ENCODE results near the gene CRLF1. TPM values are rescaled to one million over a fixed set of nuclear protein-coding genes. Genes with fewer than 3 reads are reported as not detected.

The CRLF1 gene
- total RNA-seq, 2 experiments from 2014 or later, result not detected

DNA sequence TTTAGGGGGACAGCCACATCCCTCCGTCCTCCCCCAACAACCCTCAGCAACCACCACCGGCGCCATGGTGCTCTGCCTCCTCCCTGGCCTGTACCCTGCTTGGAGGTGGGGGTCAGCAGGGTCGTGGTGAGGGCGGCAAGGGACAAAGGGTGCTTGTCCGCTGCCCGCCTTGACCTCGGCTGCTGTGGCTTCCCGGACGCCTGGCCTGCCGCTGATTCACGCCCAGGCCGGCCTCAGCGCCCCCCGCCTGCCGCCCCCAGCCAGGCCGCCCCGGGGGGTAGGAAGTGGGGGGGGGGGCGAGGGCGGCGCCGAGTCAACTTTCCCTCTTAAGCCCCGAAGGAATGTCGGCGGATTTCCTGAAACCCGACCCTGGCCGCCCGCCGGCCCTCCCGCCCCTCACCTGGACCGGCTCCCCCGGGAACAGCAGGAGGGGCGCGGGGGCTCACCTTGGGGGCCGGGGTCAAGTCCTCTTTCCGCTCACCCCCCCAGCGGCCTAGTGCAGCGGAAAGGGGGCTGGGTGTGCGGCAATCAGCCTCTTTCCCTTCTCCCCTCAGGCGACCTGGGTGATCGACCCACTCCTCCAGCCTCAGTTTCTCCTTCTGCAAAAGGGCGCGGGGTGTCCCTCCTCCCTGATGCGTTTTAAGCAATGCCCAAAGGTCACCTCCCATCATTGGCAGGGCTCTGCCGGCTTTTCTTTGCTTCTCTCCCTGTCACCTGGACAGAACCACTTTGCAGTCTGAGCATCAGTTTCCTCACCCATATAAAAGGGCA lies 4.1 kb upstream of the CRLF1 start:
- Mint-ChIP-seq H3K27me3 (peaks cover 72% of the 10 kb centered on the region), H3K27ac (no peak overlapping the region), H3K4me1 (peaks cover 14% of the 10 kb centered on the region), H3K36me3 (ENCODE audit: low read depth) (no peaks in the 10 kb centered on the region), H3K4me3 (no peak overlapping the region), H3K9me3 (no peaks in the 10 kb centered on the region)
- no peak for DNase-seq
- ChIA-PET CTCF (no interaction called here), POLR2A (no interaction called here)

DNA sequence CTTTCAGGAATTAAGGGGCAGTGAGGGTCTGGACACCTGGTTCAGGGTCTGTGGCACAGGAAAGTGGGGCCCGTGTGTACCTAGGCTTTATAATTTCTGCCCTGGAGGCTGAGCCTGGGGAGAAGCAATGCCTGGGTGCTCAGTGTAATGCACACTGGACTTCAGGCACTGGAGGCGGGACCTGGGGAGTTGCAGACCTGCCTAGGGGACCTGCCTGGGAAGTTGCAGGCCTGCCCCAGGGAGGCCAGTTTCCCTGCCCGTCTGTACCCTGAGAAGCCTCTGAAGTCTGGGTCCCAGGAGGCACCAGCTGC lies 3.6 kb upstream of the CRLF1 start:
- no peak for DNase-seq
- H3K4me1 Mint-ChIP-seq, result peaks cover 17% of the 10 kb centered on the region
- CTCF ChIA-PET, result no interaction called here
- POLR2A ChIA-PET, result no interaction called here
- H3K27ac Mint-ChIP-seq, result no peak overlapping the region
- no peak overlapping the region for H3K4me3 Mint-ChIP-seq
- H3K9me3 Mint-ChIP-seq, result no peaks in the 10 kb centered on the region
- no peaks in the 10 kb centered on the region for H3K36me3 Mint-ChIP-seq (ENCODE audit: low read depth)
- peaks cover 75% of the 10 kb centered on the region for H3K27me3 Mint-ChIP-seq

DNA sequence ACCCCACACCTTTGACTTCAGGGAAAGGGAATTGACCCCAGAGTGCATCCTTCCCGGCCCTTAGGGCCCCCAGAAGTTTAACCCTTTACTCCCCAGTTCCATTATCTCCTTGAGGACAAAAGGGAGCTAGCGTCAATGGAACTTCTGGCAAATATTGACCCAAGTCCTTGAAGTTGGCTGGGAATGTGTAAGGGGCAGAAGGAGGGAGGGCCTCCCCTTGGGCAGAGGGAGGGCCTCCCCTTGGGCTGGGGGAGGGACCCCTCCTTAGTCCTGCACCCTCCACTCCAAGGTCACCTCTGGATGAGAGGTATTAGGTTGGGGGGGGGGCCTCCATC lies 3.1 kb upstream of the CRLF1 start:
- Mint-ChIP-seq H3K4me3 (no peak overlapping the region), H3K4me1 (peaks cover 18% of the 10 kb centered on the region), H3K36me3 (ENCODE audit: low read depth) (no peaks in the 10 kb centered on the region), H3K9me3 (no peaks in the 10 kb centered on the region), H3K27me3 (peaks cover 75% of the 10 kb centered on the region), H3K27ac (no peak overlapping the region)
- CTCF ChIA-PET, result no interaction called here
- POLR2A ChIA-PET, result no interaction called here
- DNase-seq, result no peak

DNA sequence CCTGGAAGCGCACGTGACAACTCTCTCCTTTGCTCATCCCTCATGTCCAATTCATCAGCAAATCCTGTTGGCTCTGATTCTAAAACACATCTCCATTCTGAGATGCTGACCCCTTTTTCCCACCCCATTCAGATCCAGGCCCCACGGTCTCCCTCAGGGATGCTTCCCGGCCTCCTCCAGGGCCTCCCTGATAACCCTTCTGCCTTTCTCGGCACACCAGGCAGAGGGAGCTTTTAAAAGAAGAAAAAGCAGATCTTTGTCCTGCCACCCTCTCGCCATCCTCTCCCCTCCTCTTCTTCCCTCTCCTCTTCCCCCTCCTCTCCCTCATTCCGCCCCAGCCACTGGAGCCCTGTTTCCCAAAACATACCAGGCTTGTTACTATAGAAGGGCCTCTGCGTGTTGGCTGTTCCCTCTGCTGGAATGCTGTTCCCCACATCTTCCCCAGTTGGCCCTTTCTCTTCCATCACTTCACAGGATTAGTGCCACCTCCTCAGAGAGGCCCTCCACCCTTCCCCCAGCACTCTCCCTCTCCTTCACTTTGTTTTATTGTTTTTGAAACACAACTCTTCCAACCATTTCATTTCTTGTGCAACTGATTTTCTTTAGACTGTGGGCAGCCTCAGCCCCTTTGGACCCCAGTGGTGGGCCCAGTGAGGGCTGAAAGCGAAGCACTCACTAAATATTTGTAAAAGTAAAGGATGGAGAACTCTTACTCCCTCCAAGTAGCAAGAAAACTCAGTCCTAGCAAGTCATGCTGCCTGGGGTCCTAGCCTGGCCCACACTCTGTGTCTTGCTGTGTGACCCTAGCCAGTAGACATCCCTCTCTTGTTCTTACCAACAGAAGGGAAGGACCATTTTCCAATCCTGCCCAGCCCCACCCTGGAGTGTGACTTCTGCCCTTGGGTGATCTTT lies 2.5 kb upstream of the CRLF1 start:
- H3K27me3 Mint-ChIP-seq, result peaks cover 74% of the 10 kb centered on the region
- no peak overlapping the region for H3K27ac Mint-ChIP-seq
- CTCF ChIA-PET, result no interaction called here
- no peaks in the 10 kb centered on the region for H3K9me3 Mint-ChIP-seq
- no peak overlapping the region for H3K4me3 Mint-ChIP-seq
- H3K4me1 Mint-ChIP-seq, result peaks cover 15% of the 10 kb centered on the region
- no peak for DNase-seq
- POLR2A ChIA-PET, result no interaction called here
- no peaks in the 10 kb centered on the region for H3K36me3 Mint-ChIP-seq (ENCODE audit: low read depth)

DNA sequence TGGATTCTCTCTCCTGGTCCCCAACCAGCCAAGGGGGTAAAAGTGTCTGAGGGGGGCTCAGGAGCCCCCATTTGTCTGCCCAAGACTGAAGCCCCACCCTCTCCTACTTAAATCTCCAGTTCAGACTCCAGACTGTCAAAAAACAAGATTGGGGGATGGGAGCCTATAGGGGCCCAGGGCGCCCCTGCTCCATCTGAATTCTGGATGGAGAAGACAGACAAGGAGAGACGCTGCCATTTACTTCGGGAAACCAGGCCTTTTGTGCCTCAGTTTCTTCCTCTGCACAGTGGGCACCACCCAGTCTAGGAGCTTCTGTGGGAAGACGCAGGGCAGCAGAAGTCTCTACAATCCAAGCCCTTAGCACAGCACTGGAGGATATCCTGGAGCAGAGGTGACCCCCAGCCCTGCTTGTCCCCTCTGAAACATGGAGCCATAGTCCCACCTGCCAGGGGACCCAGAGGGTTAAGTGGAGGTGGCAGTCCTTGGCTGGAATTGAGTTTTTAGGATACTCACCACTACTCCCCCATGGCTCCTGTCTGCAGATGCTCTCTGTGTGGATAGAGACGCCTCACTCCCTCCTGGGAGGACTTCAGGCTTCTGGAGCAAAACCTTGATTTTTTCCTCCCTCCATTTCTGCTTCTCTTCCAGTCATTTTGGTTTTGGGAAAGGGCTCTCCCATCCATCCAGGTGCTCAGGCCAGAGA lies 1.7 kb upstream of the CRLF1 start:
- no peaks in the 10 kb centered on the region for H3K36me3 Mint-ChIP-seq (ENCODE audit: low read depth)
- H3K27ac Mint-ChIP-seq, result no peak overlapping the region
- DNase-seq, result no peak
- CTCF ChIA-PET, result no interaction called here
- POLR2A ChIA-PET, result no interaction called here
- H3K27me3 Mint-ChIP-seq, result peaks cover 69% of the 10 kb centered on the region
- H3K9me3 Mint-ChIP-seq, result no peaks in the 10 kb centered on the region
- peaks cover 13% of the 10 kb centered on the region for H3K4me1 Mint-ChIP-seq
- H3K4me3 Mint-ChIP-seq, result no peak overlapping the region

DNA sequence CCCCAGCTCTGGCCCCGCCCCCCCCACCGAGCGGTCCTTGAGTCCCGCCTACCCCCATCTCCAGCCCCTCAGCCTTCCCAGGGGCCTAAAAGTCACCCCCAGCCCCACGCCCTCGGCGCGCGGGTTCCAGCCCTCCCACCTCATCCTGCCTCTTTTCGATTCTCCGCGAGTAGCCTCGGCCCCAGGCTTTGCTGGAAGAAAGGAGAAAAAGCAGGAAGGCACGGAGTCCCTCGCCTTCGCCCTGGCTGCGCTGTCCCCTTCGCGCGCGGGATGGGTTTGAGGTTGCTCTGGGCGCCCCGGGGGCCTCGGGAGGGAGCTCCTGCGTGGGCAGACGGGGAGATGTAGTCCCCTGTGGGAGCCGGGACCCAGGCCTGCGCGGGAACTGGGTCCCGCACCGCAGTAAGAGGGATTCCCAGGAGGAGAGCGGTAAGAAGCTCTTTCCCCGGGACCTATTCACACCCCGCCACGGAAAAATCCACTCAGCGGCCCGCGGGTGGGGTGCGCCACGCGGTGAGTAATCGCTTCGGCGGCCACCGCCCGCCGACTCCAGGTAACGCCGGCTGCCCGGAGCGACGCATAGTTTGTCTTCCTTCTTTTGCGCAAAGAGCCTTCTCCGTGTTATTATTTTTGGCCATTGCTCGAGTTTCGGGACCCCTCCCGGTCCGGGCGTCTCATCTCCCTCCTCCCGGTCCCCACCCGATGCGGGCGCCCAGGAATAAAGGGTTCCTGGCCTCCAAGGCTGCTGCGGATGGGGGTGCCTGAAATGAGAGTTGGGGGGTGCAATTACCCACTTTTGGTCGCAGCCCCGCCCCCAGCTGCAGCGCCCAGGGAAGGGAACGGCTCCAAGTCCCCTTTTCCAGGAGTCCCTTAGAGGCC lies 865 bp upstream of the CRLF1 start:
- H3K4me3 Mint-ChIP-seq, result no peak overlapping the region
- POLR2A ChIA-PET, result no interaction called here
- CTCF ChIA-PET, result no interaction called here

DNA sequence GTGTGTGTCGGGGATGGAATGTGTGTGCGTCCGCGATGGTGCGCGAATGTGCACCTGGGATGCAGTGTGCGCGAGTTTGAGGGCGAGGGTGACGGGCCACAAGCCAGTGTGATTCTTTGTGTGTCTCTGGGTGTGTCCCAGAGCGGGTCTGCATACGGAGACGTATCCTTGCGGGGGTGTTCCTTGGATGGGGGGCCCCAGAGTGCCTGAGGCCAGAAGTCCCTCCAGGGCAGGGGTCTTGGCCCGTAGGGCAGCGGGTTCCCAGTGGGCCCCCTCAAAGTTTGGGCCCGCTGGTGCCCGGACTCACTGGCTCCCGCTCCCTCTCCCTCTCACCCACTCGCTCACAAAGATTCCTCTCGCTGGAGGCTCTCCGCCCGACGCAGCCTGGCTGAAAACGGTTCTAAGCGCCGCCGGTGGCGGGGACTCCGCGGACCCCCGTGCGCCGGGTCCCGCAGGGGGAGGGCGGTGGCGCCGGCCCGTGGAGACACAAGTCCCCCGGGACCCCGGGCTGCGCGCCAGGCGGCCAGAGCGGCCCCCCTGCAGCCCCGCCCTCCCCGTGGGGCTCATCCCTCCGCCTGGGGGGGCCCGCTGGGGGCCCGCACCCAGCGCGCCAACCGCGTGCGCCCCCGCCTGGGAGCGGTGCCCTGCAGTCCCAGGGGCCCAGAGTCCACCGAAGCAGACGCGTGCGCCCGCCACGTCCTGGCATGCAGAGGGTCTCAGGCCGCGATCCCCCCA lies 886 bp downstream of the CRLF1 start:
- ChIA-PET POLR2A (no interaction called here), CTCF (no interaction called here)
- no peak overlapping the region for H3K4me3 Mint-ChIP-seq
- H3K4me1 Mint-ChIP-seq, result peaks cover 3% of the 10 kb centered on the region
- DNase-seq, result no peak
- no peaks in the 10 kb centered on the region for H3K9me3 Mint-ChIP-seq
- H3K27ac Mint-ChIP-seq, result no peak overlapping the region
- peaks cover 68% of the 10 kb centered on the region for H3K27me3 Mint-ChIP-seq
- no peaks in the 10 kb centered on the region for H3K36me3 Mint-ChIP-seq (ENCODE audit: low read depth)

More for the DNA sequence above, 865 bp upstream of the CRLF1 start:
- no peaks in the 10 kb centered on the region for H3K9me3 Mint-ChIP-seq
- no peak overlapping the region for H3K27ac Mint-ChIP-seq
- H3K36me3 Mint-ChIP-seq (ENCODE audit: low read depth), result no peaks in the 10 kb centered on the region
- H3K4me1 Mint-ChIP-seq, result peaks cover 13% of the 10 kb centered on the region
- DNase-seq, result no peak
- peaks cover 73% of the 10 kb centered on the region for H3K27me3 Mint-ChIP-seq

DNA sequence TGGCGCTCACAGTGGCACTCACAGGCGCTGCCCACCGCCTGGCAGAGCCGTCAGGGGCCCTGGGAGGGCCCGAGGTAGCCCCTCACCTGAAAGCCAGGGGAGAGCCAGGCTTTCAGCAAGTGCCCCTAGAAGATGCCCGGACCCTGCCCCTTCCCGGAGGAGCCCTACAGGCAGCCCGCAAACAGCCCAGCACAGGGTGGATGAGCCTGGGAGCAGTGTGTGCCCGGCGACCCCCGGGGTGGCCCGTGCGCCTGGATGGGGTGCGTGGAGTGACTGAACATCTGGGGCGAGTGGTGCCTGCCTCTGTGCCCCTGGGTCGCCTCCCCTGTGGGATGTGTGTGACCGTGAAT lies 1.4 kb downstream of the CRLF1 start:
- peaks cover 65% of the 10 kb centered on the region for H3K27me3 Mint-ChIP-seq
- H3K36me3 Mint-ChIP-seq (ENCODE audit: low read depth), result no peaks in the 10 kb centered on the region
- no peaks in the 10 kb centered on the region for H3K9me3 Mint-ChIP-seq
- H3K4me1 Mint-ChIP-seq, result peaks cover 3% of the 10 kb centered on the region
- no peak overlapping the region for H3K4me3 Mint-ChIP-seq
- no peak overlapping the region for H3K27ac Mint-ChIP-seq
- ChIA-PET CTCF (no interaction called here), POLR2A (no interaction called here)
- DNase-seq, result no peak

DNA sequence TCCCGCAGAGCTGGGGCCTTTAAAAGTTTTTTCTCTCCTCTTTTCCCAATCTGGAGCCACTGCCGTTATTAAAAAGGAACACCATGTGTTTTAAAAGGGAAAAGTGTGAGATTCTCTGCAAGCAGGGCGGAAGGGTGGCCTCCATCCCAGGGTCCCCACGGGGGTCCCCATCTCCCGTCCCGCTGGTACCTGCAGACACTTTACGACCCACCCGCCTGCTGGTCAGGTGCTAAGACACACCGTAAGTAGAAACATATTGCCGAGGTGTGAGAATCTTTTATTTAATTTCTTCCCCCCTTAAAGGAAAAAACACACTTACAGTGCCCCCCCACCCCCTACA lies 1.8 kb downstream of the CRLF1 start:
- Mint-ChIP-seq H3K27me3 (peaks cover 61% of the 10 kb centered on the region), H3K36me3 (ENCODE audit: low read depth) (no peaks in the 10 kb centered on the region), H3K4me1 (peaks cover 3% of the 10 kb centered on the region), H3K27ac (no peak overlapping the region), H3K9me3 (no peaks in the 10 kb centered on the region), H3K4me3 (no peak overlapping the region)
- ChIA-PET CTCF (no interaction called here), POLR2A (no interaction called here)
- no peak for DNase-seq

DNA sequence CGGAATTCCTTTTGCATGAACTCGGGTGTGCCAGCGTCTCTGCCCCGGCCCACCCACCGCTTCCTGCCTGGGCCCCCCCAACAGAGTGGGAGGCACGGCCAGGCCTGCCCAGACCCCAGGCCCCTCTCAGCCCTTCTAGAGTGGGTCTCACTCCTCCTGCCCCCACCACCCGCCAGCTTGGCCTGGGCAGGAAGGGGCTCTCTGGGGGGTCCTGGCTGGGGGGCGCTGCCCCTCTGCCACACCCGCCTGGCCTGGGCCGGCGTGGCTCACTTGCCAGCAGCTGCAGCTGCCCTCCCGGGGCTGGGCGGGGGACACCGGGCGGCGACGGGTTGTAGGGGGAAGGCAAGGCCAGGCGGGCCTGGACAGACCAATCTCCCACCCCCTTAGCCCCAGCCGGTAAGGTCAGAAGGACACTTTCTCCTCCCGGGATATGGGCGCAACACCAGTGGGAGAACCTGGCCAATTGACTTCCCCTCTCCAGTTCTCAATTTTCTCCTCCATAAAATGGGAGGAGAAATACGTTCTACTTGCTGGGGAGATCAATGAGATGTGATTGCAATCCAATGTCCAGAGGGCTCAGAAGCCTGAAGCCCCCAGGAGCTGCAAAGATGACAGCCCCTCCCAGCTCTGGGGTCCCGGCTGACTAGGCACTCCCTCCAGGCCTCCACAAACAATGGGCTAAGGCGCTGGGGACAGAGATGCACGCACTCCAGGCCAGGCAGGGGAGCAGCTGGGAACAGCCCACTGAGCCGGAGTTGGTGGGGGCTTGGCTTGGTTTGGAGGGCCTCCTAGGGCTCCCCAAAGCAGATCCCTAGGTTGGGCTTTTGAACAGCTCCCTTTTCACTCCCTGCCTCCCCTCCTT lies 2.4 kb downstream of the CRLF1 start:
- Mint-ChIP-seq H3K27me3 (peaks cover 55% of the 10 kb centered on the region), H3K36me3 (ENCODE audit: low read depth) (no peaks in the 10 kb centered on the region), H3K4me3 (no peak overlapping the region), H3K27ac (no peak overlapping the region), H3K4me1 (peaks cover 3% of the 10 kb centered on the region), H3K9me3 (no peaks in the 10 kb centered on the region)
- ChIA-PET POLR2A (no interaction called here), CTCF (no interaction called here)
- DNase-seq, result no peak

DNA sequence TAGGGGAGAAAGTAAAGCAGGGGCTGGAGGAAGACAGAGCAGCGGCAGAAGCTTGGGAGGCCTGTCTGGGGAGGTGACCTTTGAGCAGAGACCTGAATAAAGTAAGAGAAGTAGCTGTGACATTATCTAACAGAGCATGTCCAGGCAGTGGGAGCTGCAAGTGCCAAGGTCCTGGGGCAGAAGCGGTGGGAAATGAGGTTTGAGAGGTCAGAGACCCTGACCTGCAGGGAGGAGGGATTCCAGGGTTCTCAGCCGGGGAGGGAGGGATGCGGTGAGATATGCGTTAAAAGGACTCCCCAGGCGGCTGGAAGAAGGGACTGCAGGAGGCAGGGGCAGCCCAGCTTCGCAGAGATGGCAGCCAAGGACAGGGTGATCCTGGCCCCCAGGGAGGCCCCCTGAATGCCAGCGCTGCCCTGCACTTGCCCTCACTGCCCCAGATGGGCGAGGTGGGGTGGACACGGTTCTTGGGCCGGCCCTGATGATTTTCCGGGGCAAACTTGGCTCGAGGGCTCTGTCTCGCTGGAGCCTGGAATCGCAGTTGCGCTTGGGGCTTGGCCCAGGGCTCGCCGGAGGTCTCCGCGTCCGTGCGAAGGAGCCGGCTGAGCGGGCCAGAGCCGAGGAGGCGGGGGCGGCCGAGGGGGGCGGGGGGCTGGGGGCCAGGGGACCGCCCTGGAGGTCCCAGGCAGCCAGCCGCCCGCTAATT lies 3.2 kb downstream of the CRLF1 start:
- Mint-ChIP-seq H3K4me1 (peaks cover 3% of the 10 kb centered on the region), H3K36me3 (ENCODE audit: low read depth) (no peaks in the 10 kb centered on the region), H3K27me3 (peaks cover 47% of the 10 kb centered on the region), H3K27ac (no peak overlapping the region), H3K9me3 (no peaks in the 10 kb centered on the region), H3K4me3 (no peak overlapping the region)
- ChIA-PET POLR2A (no interaction called here), CTCF (interaction anchor here (1.0 to 2.7 kb wide), 2 partner anchors 9 to 15 kb away, joined by 4 to 9 read pairs; partner anchors contain the start of gene REX1BD)
- DNase-seq, result no peak
